ENCODE results near the gene NOP9.

The NOP9 gene

DNA sequence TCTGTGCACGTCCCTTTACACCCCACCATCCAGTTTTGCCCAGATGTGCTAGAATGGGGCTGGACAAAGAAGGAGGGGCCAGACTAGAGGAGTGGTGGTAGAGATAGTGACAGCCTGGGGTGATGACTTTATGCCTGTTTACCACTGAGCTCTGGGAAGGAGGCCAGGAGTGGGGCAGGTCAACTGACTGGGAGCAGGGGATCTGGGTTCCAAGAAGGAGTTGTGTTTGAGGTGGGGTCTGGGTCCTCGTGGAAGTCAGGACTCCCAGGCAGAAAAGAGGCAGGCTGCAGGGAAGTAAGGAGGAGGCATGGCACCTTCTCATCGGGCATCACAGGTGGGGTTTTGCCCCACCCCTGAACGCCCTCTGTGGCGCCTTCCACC, 10.6 kb downstream of the NOP9 start:
- TF ChIP-seq, protein P1, sequence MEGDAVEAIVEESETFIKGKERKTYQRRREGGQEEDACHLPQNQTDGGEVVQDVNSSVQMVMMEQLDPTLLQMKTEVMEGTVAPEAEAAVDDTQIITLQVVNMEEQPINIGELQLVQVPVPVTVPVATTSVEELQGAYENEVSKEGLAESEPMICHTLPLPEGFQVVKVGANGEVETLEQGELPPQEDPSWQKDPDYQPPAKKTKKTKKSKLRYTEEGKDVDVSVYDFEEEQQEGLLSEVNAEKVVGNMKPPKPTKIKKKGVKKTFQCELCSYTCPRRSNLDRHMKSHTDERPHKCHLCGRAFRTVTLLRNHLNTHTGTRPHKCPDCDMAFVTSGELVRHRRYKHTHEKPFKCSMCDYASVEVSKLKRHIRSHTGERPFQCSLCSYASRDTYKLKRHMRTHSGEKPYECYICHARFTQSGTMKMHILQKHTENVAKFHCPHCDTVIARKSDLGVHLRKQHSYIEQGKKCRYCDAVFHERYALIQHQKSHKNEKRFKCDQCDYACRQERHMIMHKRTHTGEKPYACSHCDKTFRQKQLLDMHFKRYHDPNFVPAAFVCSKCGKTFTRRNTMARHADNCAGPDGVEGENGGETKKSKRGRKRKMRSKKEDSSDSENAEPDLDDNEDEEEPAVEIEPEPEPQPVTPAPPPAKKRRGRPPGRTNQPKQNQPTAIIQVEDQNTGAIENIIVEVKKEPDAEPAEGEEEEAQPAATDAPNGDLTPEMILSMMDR (conservative IDR thresholded peaks at IDR 0.05; ENCODE audit: low read length) = no peak
- no peak for DNase-seq (ENCODE audit: low read depth)
- H3K4me3 ChIP-seq (ENCODE audit: low read length) = no peak overlapping the region; the same call in 1 of the 2 replicates

DNA sequence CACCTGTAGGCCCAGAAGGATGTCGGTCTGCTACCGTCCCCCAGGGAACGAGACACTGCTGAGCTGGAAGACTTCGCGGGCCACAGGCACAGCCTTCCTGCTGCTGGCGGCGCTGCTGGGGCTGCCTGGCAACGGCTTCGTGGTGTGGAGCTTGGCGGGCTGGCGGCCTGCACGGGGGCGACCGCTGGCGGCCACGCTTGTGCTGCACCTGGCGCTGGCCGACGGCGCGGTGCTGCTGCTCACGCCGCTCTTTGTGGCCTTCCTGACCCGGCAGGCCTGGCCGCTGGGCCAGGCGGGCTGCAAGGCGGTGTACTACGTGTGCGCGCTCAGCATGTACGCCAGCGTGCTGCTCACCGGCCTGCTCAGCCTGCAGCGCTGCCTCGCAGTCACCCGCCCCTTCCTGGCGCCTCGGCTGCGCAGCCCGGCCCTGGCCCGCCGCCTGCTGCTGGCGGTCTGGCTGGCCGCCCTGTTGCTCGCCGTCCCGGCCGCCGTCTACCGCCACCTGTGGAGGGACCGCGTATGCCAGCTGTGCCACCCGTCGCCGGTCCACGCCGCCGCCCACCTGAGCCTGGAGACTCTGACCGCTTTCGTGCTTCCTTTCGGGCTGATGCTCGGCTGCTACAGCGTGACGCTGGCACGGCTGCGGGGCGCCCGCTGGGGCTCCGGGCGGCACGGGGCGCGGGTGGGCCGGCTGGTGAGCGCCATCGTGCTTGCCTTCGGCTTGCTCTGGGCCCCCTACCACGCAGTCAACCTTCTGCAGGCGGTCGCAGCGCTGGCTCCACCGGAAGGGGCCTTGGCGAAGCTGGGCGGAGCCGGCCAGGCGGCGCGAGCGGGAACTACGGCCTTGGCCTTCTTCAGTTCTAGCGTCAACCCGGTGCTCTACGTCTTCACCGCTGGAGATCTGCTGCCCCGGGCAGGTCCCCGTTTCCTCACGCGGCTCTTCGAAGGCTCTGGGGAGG, 11.3 kb downstream of the NOP9 start, which contains the start of gene LTB4R:
TSS of gene LTB4R (plus strand) at position 857 of the 959 bp plus-strand sequence. CDS start 4,150 bp downstream, outside the sequence.
- peak; percentile 71 for DNase-seq (ENCODE audit: low read depth)
- TF ChIP-seq, protein P1 (conservative IDR thresholded peaks at IDR 0.05; ENCODE audit: low read length) = no peak; the same call in 1 of the 2 replicates
- H3K4me3 ChIP-seq (ENCODE audit: low read length) = peak within 1 kb of the TSS; percentile 29

DNA sequence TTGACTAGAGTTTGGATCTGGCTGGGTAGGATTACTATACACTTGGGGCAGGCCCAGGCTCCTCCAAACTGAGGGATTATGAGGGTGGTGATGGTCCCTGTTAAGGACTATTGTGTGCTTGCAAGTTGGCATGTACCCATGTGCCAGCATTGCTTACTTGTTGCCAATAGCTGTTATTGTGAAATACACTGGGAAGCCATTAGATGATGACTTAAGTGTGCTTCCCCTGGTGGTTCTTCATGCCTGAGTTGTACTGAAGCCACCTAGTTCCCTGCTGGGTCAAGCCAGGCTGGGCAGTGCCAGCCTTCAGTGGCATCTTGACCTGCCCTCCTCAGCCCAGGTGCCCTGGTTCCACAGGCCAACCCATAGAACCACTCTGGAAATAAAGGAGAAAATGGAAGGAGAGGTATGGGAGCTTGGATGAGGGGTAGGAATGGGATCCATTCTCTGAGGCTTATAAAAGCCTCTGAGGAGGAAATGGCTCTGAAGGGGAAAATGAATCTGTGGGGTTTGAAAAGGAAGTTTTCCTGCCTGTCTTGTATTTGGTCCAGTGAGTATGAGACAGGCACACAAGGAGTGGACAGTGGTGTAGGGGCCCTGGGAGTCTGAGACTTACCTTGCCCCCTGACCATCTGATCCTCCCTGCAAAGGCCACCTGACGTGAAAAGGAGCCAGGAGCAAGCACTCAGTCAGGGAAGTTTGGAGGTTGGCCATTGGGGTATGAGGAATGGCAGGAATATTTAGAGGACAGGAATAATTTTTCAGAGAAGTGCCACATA, 12.4 kb downstream of the NOP9 start:
- TF ChIP-seq, protein P1 (conservative IDR thresholded peaks at IDR 0.05; ENCODE audit: low read length) = no peak; the same call in 1 of the 2 replicates
- peak; percentile 78 for DNase-seq (ENCODE audit: low read depth)
- no peak overlapping the region for H3K4me3 ChIP-seq (ENCODE audit: low read length)

DNA sequence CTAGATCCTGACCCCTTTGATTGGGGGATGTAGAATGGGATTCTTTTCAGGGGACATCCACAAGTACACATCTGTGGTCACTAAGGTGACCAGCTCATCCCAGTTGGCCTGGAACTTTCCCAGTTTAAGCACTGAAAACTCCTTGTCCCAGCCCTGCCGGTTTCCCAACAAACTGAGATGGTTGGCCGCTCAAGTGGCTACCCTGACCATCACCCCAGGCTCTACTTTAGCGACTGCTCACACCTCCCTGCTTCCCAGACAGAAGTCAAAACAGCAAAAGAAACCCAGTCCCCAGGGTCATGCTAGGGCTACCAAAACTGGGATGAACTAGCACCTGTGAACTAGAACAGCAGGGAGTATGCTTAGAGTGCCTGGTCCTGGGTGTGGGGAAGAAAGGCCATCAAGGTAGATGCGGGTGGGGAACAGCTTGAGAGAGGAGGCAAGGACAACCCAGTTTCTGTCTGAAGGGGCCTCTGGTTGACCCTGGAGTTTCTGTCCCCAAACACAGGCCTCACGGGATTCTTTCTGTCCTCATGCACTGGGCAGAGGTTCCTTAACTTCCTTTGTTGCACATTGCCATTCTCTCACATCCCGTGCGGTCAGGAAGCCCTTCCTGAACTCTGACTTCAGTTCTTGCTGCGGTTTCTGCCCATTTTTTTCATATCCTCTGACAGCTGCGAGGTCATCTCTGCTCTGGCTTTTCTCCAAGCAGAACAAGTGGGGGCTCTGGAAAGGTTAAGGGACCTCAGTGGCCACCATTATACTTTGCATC, 13.3 kb downstream of the NOP9 start:
- no peak overlapping the region for H3K4me3 ChIP-seq (ENCODE audit: low read length)
- no peak for DNase-seq (ENCODE audit: low read depth)
- TF ChIP-seq, protein P1 (conservative IDR thresholded peaks at IDR 0.05; ENCODE audit: low read length) = no peak

DNA sequence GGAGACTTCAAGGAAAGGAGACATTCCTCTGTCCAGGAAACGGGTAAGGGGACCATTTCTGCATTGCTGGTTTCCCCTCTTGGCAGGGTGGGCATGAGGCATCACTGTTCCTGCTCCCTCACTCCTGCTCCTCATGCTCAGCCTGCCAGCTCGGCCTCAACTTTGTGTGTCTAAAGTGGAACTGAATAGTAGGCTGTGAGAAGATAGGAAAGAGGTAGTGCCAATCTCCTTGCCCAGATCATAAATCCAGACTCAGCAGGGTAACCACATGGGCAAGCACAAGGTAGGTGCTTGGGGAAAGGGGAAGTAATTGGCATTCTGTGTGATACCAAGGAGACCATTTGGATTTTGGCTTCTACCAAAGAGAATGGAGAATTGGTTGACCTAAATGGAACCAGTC, 14.3 kb downstream of the NOP9 start:
- no peak for DNase-seq (ENCODE audit: low read depth)
- TF ChIP-seq, protein P1 (conservative IDR thresholded peaks at IDR 0.05; ENCODE audit: low read length) = no peak
- no peak overlapping the region for H3K4me3 ChIP-seq (ENCODE audit: low read length)

DNA sequence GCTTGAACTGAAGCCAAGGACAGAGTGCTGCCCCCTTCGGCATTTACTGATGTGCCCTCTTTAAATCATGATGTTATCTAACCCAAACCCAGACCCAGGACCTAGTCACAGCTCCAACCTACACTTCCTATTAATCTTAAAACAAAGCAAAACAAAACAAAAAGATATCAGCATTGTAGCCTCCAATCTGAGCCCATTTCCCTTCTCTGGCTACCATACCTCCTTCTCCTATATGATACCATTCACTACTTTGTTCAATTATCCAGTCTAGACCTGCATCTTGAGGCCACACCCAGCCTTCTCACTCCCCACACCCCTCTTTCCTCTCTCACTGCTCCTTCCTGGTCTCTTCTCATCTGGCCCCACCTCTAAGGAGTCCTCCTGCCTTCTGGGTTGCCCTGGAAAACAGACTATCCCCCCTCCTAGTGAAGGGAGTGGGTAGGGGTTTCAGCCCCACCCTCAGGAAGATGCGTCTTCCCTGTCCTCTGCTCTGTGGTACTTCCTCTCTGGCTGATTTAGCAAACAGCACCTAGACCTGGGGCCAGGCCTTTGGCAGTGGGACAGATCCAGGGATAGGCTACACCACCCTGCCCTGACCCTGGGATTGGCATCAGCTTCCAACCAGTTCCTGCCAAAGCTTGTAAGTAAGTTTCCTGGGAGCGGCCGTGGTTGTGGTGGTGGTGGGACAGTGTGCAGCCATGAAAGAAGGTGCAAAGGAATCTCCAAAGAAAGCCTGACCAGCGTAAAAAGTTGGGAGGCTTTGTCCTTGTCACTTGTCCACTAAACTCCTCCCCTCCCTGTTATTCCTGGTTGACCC, 14.9 kb downstream of the NOP9 start:
- H3K4me3 ChIP-seq (ENCODE audit: low read length) = no peak overlapping the region
- TF ChIP-seq, protein P1 (conservative IDR thresholded peaks at IDR 0.05; ENCODE audit: low read length) = no peak
- no peak for DNase-seq (ENCODE audit: low read depth)
